ENCODE results near the gene TESPA1. TPM values are rescaled to one million over a fixed set of nuclear protein-coding genes. Genes with fewer than 3 reads are reported as not detected.

The TESPA1 gene
- total and polyA plus RNA-seq, 12 donors: 0.14 to 1.4 (median 0.59) TPM

DNA sequence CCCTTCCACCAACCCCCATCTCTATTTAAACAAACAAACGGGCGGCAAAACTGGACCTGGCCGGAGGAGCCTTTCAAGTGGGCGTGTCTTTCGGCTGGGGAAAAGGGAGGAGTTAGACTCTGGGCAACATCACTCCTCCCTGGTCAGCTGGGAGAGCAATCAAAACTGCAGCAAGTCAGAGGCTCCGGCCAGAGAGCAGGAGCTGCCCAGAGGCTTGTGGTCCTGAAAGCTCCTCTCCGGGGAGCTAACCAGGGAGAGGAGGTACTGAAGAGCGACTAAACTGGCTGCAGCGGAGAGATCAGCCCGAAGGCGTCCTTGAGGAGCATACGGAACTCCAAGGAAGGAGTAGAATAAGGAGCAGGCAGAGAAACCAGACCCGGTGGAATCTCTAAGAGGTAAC is 35.2 kb upstream of the TESPA1 start, which contains the start of gene NEUROD4:
Gene NEUROD4, plus strand, starts transcription at position 191 of the 400 bp plus-strand sequence. CDS start 6,466 bp downstream, outside the sequence.
- peak; percentile 55 to 79 (median 70) for ATAC-seq
- intact Hi-C loops (cut with DNase I): no loop called here
- Histone ChIP-seq H3K36me3 (no peaks in the 10 kb centered on the region), H3K27me3 (peaks cover 0 to 71% (median 29%) of the 10 kb centered on the region in 7 donors), H3K4me1 (no peaks in the 10 kb centered on the region), H3K4me3 (no peak within 1 kb of the TSS), H3K27ac (no peak within 1 kb of the TSS), H3K9me3 (peaks cover 0 to 3% (median 0%) of the 10 kb centered on the region in 11 donors)
- 3% methylated on average over 13 of the region's 13 CpGs for WGBS, 2 donors
- DNase-seq: peak in 1 of 2 donors; percentile 27
- TF ChIP-seq, protein P1, sequence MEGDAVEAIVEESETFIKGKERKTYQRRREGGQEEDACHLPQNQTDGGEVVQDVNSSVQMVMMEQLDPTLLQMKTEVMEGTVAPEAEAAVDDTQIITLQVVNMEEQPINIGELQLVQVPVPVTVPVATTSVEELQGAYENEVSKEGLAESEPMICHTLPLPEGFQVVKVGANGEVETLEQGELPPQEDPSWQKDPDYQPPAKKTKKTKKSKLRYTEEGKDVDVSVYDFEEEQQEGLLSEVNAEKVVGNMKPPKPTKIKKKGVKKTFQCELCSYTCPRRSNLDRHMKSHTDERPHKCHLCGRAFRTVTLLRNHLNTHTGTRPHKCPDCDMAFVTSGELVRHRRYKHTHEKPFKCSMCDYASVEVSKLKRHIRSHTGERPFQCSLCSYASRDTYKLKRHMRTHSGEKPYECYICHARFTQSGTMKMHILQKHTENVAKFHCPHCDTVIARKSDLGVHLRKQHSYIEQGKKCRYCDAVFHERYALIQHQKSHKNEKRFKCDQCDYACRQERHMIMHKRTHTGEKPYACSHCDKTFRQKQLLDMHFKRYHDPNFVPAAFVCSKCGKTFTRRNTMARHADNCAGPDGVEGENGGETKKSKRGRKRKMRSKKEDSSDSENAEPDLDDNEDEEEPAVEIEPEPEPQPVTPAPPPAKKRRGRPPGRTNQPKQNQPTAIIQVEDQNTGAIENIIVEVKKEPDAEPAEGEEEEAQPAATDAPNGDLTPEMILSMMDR (IDR thresholded peaks at IDR 0.05): no peak

DNA sequence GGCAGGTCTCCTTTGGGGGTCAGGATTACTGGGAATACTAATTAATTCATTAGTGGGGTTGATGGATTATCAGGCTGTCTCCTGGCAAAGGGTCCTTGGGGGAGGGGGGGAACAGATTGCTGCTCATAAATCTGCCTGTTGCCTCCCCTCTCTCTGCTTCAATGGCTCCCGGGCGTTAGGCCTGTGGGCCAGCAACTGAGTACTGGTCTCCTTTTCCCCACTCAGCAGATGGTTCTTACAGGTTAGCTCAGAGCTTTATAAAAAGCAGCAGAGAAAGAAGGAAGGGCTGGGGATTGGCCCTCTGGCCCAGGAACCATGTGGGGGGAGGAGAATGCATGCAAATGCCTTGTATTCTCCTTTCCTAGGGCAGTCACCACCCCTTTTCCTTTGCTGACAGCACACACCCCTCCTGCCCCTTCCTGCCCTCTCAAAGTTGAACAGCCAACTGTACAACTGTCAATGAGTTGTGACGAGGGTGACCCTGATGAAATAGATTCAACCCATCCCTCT is 32.9 kb upstream of the TESPA1 start:
- Histone ChIP-seq H3K27me3 (peaks cover 0 to 55% (median 27%) of the 10 kb centered on the region in 7 donors), H3K9me3 (peaks cover 0 to 10% (median 0%) of the 10 kb centered on the region in 11 donors)
- intact Hi-C loops (cut with DNase I): no loop called here

DNA sequence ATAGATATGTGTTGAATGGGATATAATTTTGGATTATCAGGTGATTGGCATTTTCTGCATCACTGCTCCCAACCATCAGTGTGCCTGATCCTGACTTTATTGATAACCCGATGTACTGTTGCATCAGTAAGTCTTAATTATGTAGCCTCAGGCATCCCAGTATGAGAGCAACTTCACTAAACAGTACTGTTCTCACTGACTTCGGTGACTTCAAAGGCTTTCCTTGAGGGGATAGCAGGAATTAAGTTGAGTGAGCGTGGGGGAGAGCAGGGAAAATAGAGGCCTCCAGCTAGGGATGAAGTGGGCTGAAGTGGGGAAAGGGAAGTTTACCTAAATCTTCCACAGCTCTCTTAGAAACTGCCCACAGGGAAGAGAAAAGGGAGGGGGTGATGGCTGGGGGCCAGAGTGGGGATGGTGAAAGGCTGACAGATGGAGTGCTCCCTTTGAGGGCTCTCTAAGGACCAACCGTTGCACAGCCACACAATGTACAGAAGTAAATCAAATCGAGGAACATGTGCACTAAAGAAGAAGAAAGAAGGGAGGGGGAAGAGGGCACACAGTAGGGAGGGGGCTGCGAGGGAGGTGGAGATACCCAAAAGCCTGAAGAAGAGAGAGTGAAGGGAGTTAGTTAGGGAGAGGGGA is 24.5 kb upstream of the TESPA1 start:
- ATAC-seq: no peak
- no peaks in the 10 kb centered on the region for H3K36me3 ChIP-seq
- peaks cover 0 to 11% (median 0%) of the 10 kb centered on the region in 11 donors for H3K9me3 ChIP-seq
- no peaks in the 10 kb centered on the region for H3K4me1 ChIP-seq
- no peak for DNase-seq
- TF ChIP-seq, protein P1 (IDR thresholded peaks at IDR 0.05): no peak
- H3K4me3 ChIP-seq: no peak overlapping the region
- intact Hi-C loops (cut with DNase I): no loop called here
- H3K27me3 ChIP-seq: peaks cover 0 to 61% (median 8%) of the 10 kb centered on the region in 7 donors
- WGBS, 2 donors: 47 to 50% methylated on average over 6 of the region's 6 CpGs
- no peak overlapping the region for H3K27ac ChIP-seq

More for the DNA sequence above, 32.9 kb upstream of the TESPA1 start:
- DNase-seq (no peak), ATAC-seq (no peak)
- Histone ChIP-seq H3K27ac (no peak overlapping the region), H3K4me3 (no peak overlapping the region), H3K36me3 (no peaks in the 10 kb centered on the region), H3K4me1 (no peaks in the 10 kb centered on the region)
- TF ChIP-seq, protein P1 (IDR thresholded peaks at IDR 0.05): no peak
- WGBS, 2 donors: 56% methylated on average over 3 of the region's 3 CpGs

GRCh38 chr12:55002355-55002754 is 17.8 kb upstream of the TESPA1 start:
- Histone ChIP-seq H3K27ac (no peak overlapping the region), H3K36me3 (no peaks in the 10 kb centered on the region), H3K9me3 (peaks cover 0 to 4% (median 0%) of the 10 kb centered on the region in 11 donors), H3K27me3 (peaks cover 0 to 44% (median 5%) of the 10 kb centered on the region in 7 donors), H3K4me1 (no peaks in the 10 kb centered on the region), H3K4me3 (no peak overlapping the region)
- ATAC-seq (no peak), DNase-seq (no peak)
- TF ChIP-seq, protein P1 (IDR thresholded peaks at IDR 0.05): no peak
- WGBS, 2 donors: 40 to 59% methylated on average over 2 of the region's 2 CpGs
- intact Hi-C loops (cut with DNase I): no loop called here

Data from heart right ventricle (tissue), 16 donors.